ENCODE measurements around the gene VSX2.

The VSX2 gene

DNA sequence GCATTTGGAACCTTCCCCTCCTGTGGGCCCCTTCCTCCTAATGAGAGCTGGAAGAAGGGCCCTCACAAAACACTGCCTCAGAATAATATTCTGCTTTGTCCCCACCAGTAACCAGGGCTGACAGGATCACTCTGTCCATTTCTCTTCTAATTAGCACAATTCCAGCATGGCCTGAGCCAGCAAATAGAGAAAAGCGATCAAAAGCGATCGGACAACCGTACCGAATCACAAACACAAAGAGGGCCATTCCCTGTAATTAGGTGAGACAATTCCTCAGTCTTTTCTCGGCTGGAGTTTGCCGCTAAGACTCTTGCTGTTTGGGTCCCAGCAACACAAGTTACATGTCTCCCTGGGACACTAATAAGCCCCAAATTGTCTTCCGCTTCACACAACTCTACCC, 35.6 kb upstream of the VSX2 start:
- no peak for TF ChIP-seq CTCF (conservative IDR thresholded peaks at IDR 0.05; ENCODE audit: low read depth, low read length)
- no peak for DNase-seq (ENCODE audit: low read depth)
- H3K4me3 ChIP-seq (ENCODE audit: low read depth, low read length) = no peak overlapping the region

DNA sequence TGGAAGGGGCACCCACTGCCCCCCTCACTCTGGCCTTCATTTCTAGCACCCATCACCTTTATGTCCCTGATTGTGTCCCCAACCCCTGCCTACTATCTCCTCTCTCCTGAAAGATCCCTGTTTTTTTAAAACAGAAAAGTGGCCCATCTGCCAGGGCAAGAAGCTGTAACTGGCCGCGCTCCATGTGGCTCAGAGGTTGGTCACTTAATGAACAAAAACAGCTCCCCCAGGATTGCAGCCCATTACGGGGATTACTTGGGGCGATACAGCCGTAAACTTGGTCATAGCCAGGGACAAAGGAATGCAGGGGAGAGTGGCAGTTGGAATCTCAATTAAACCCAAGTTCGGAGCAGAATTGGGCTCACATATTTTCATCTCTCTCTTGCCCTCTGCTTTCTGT, 34.8 kb upstream of the VSX2 start:
- DNase-seq (ENCODE audit: low read depth) = no peak
- no peak overlapping the region for H3K4me3 ChIP-seq (ENCODE audit: low read depth, low read length)
- no peak for TF ChIP-seq CTCF (conservative IDR thresholded peaks at IDR 0.05; ENCODE audit: low read depth, low read length)

GRCh38 chr14:74205882-74206281, 33.4 kb upstream of the VSX2 start:
- no peak overlapping the region for H3K4me3 ChIP-seq (ENCODE audit: low read depth, low read length)

GRCh38 chr14:74207943-74208342, 31.3 kb upstream of the VSX2 start:
- no peak for DNase-seq (ENCODE audit: low read depth)
- no peak overlapping the region for H3K4me3 ChIP-seq (ENCODE audit: low read depth, low read length)
- TF ChIP-seq CTCF (conservative IDR thresholded peaks at IDR 0.05; ENCODE audit: low read depth, low read length) = peak; percentile 15

More at GRCh38 chr14:74205882-74206281, 33.4 kb upstream of the VSX2 start:
- DNase-seq (ENCODE audit: low read depth) = no peak
- no peak for TF ChIP-seq CTCF (conservative IDR thresholded peaks at IDR 0.05; ENCODE audit: low read depth, low read length)

DNA sequence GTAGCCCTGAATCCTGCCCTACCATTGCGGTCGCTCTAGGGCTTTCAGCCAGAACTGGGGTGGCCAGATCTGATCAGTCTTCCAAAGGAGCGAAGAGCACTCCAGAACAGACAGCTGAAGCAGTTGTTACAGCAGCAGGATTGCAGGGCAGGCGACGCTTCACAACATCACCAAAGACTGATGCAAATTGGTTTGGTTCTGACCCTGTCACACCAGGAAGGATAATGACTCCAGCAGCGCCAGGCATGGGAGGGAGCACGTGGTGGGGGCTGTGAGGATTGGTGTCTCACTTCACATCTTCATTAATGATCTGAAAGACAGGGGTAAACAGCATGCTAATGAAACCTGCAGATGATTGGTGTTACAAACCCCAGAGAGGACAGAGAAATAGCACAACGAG, 30.6 kb upstream of the VSX2 start:
- no peak for DNase-seq (ENCODE audit: low read depth)
- no peak for TF ChIP-seq CTCF (conservative IDR thresholded peaks at IDR 0.05; ENCODE audit: low read depth, low read length)
- H3K4me3 ChIP-seq (ENCODE audit: low read depth, low read length) = no peak overlapping the region

DNA sequence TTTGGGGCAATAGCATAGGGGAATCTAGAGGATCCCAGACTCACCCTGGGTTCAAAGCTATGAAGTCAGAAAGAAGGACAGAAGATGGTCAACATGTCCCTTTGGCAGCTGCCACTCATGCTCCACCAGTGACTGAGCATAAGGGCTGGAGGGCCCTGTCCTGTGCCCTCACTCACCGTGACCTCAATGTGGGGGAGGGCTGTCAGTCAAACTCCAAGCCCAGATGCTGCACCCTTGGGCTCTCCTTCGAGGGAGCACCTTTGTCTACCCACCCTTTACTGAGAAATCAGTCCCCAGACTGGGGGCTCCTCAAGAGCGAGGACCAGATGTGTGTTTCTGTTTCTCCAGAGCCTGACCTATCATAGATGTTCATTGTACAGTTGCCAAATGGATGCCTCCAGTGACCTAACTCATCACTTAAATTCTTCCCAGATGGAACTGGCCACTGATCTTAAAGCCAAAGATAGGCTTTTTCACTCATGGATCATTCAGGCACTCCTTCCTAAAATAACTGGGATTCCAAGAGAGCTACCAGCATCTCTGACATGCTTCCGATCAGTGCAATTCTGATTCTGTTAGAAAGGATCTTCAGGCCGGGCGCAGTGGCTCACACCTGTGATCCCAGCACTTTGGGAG, 27.2 kb upstream of the VSX2 start:
- no peak for TF ChIP-seq CTCF (conservative IDR thresholded peaks at IDR 0.05; ENCODE audit: low read depth, low read length)
- no peak overlapping the region for H3K4me3 ChIP-seq (ENCODE audit: low read depth, low read length)
- no peak for DNase-seq (ENCODE audit: low read depth)

All from choroid plexus epithelial cell (primary cell).